Muscle of arm (tissue), 12 donors: ENCODE results near the gene OR2A42. TPM values are rescaled to one million over a fixed set of nuclear protein-coding genes. Genes with fewer than 3 reads are reported as not detected.
"Not testable (repeated sequence)": the region's sequence is repeated elsewhere in the genome, so short reads cannot be mapped to it uniquely, and the experiment has no call there.

Experiments used
- DNase-seq: peaks from one replicate; pipeline ENCODE4 v3.0.0-alpha.2; 2013
- polyA plus RNA-seq, 12 donors: library from polyadenylated mRNA; unstranded; fragments of 120-200 nt; gene quantifications; one replicate each; pipeline ENCODE4 v1.2.1, GENCODE V29; 2013; ENCODE audit not compliant: insufficient read length in 12 of 12

Gene OR2A42
- polyA plus RNA-seq, 12 donors, result 0.07 to 1.3 (median 0.41) TPM; not detected in 2

DNA sequence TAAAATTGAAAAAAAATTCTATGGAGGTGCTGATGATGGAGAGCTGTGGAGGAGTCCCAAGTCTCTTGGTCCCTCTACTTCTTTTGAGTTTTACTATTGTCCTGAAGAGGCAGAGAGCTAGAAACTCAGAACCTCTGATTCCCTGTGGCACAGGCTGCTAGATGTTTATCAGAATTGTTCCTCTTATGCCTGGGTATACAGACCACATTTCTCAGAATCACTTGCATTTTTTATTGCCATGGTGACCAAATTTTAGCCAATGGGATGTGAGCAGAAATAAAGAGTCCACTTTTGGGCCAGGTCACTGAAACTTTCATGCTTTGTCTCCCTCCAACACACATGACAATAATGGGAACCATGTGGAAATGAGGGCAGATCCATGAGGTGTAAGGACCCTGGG, 15.7 kb downstream of the OR2A42 start:
- DNase-seq, result not testable (repeated sequence)

DNA sequence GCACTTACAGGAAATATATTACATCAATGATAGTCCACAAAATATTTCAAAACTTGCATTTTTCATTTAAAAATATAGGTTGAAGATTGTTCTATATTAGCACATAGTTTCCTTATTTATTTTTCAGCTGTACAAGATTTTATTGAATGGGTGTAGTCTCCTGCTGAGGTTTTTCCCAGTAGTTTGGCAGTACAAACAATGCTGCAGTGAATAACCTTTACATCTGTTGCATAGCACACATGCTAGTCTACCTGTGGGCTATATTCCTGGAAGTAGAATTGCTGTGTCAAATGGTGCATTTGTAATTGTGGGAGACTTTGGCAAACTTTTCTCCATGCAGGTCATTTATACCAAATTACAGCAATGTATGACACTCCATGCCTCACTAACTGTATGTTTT, 18.9 kb downstream of the OR2A42 start:
- not testable (repeated sequence) for DNase-seq

DNA sequence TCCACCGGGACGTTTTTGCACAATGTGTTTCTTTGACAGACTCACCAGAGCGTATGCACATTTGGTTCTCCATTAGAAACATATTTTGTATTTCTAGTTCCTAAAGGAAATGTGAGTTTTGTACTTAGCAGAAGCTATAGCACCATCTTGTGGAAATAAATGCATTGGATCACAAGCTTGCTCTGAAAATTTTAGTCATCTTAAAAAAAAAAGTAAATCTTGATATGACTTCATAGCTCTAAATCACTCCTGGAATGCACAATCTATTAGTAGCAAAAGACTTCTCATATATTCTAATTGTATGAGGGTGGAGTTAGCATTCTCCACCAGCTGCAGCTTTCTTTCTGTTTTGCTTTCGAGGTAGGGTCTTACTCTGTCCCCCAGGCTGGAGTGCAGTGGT, 20.3 kb downstream of the OR2A42 start:
- DNase-seq, result not testable (repeated sequence)

DNA sequence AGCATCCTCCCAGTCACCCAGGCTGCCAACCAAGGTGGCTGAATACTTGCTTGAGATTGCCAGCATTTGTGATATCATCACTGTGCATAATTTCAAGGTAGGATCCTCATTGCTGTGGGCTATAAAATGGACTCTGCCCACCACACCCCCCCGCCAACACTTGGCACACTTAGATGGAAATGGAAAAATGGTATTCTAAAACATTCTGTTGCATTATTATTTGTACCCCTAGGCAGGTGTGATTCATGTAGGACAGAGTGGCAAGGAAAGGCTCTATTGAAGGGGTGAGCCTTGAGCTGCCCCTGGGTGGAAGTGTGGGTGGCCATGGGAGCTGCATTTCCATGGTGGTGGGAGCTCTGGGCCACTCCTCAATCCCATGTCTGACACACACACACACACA, 20.8 kb downstream of the OR2A42 start:
- DNase-seq, result not testable (repeated sequence)

DNA sequence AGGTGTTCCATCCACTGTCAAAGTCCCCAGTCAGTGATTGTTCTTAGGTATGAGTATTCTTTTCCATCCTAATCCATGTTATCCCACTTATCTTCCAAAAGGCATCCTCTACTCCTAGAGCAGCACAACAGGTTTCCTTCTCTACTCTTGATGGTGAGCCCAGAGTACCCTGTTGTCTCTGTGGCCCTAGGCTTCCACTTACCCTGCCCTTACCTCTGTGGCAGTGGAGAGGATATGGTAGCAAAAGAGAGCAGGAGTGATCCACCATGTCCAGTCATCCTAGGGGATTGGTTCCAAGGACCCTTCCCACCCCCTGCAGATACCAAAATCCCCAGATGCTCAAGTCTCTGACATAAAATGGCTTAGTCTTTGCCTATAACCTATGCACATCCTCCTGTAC, 22.2 kb downstream of the OR2A42 start:
- DNase-seq, result not testable (repeated sequence)

DNA sequence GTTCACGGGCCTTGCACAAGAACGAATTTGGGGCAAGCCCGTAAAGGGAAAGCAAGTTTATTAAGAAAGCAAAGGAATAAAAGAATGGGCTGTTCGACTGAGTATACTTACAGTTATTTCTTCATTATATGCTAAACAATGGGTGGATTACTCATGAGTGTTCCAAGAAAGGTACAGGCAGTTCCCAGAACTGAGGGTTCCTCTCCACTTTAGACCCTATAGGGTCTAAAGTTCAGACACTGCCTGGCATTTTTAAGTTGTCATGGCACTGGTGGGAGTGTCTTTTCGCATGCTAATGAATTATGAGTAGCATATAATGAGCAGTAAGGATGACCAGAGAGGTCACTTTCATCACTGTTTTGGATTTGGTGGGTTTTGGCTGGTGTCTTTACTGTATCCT, 34.1 kb downstream of the OR2A42 start:
- not testable (repeated sequence) for DNase-seq

DNA sequence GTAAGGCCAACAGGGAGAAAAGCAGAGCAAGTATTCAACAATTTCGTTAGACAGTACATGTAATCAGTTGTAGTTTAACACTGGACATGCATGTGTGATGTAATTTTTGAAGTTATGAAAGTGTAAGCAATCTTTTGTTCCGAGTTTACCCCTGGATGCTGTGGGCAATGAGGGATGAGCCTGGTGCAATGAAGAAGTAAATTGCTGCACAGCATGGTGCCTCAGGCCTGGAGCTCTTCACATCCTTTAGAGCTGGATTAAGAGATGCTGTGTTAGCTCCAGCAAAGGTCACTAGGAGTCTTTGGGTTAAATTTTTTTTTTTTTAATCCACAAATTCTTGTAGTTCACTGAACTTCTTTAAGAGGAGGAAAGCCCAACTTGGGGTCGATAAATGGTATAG, 36.3 kb downstream of the OR2A42 start:
- DNase-seq, result not testable (repeated sequence)

DNA sequence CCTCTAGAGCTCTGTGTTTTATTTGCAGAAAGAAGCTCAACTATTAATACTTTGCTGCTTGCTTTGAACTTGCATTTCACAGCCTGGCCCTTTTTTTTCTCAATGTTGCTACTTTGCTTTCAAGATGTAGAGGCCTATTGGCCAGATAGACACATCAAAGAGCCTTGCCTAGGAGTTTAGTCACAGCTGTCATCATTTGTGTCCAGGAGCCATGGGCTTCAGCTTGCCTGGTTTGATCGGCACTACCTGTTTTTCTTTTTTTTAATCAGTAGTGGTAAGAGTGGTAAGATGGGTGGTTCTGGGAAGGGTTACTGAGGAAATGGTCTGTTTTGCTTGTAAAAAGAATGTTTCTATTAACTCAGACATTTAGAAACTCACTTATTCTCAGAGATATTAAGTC, 37.4 kb downstream of the OR2A42 start:
- not testable (repeated sequence) for DNase-seq

DNA sequence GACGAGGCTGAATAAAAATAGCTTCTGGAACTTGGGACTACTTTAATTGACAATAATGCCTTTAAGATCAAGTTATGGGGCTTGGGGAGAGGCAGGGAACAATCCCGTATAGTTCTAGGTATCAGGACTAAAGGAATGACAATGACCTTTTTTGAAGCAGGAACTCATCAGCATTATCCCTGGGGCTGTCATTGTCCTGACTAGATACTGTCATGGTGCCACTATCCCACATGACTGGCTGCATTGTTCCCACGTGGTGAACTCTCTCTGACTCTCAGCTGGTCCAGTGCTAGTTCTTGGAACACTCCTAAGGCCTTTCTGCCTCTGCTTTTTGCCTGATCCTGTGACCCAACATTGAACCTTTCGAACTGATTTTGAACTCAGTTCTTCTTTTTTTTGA, 40.5 kb downstream of the OR2A42 start:
- DNase-seq, result not testable (repeated sequence)

DNA sequence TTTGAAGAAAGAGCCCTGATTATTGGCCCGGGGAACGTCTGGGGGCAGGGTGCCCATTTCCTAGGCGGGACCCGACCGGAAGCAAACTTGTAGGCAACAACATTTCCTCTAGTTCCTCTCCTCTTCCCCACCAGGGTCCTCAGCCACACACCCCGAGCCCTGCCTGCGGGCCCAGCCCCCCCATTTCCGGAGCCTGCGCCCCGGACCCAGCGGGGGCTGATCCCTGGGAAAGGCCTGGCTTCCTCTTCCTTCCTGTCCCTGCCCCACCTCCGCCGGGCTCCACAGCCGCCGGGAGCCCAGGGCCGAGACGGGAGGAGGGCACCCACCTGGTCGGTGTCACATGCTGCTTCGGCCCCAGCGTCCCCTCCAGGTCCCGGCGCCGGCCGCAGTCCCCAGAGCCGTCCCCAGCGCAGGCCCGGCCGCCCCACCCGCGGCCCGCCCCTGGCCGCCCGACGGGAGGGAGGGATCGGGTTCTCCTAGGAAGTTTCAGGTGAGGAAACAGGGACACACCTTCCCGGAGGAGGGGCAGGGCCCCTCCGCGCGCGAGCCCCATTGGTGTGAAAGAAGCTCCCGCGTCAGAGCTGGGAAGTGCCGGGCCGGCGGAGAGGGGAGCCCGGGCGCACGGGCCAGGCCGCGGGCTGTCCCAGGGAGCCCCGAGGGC, 44.1 kb downstream of the OR2A42 start, which contains the start of gene ARHGEF35:
Gene ARHGEF35 (minus strand): TSS at position 622 of the 661 bp plus-strand sequence. CDS start 7,450 bp downstream, outside the sequence.
- not testable (repeated sequence) for DNase-seq

DNA sequence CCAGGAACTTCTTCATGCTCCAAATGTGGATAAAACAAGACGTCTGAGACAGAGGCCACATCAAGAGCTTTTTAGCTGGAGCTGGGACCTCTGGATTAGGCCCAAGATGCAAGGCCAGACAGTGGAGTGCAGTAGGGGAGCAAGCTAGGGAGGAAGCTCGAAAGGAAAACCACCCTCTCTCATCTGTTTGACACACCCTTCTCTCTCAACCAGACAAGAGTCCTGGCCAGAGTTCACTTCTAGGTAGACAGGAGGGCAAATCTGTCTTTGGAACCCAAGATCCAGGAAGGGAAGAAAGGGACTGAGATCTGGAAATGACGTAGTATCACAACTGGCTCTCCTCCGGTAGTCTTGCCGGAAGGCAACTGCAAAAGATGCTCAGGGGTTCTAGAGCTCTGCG, 45.0 kb downstream of the OR2A42 start:
- not testable (repeated sequence) for DNase-seq

DNA sequence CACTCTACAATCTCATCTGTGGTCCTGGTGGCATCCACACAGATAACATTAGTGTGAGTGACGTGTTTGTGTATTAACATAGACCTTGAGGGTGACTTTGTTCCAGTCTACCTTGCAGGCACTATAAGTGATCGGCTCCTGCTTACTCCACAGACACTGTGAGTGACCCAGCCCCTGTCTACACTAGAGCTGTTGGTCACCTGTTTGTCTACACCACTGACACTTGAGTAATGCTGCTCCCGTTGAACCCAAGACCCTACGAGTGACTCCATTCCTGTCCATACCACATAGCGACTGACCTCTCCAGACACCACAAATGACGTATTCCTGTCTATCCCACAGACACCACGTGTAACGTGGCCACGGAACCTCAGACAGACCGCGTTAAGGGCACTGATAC, 45.6 kb downstream of the OR2A42 start:
- DNase-seq, result not testable (repeated sequence)

DNA sequence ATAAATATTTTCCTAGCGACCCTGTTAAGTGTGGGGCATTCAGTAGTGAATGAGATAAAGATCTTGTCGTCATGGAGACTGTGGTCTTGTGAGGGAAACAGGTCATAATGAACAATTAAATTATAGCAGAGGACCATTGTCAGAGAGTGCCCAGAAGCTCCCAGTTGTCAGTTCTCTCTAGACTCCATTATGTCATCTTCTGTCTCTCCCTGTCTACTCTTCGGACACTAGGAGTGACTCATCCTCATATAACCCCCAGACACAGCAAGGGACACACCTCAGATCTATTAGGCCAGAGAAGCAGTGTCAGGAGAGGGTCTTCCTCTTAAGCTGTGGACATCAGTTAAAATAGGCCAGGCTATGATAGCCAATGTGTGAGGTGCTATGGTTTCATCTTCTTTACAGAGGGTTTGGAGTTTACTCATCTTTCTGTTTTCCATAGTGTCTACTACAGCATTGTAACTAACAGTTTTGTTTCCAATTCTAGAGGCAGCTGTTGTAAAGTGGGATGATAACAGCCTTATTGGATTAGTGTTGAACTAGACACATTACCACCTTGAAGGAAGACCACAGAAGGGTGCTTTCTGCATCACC, 50.7 kb downstream of the OR2A42 start:
- DNase-seq, result not testable (repeated sequence)

DNA sequence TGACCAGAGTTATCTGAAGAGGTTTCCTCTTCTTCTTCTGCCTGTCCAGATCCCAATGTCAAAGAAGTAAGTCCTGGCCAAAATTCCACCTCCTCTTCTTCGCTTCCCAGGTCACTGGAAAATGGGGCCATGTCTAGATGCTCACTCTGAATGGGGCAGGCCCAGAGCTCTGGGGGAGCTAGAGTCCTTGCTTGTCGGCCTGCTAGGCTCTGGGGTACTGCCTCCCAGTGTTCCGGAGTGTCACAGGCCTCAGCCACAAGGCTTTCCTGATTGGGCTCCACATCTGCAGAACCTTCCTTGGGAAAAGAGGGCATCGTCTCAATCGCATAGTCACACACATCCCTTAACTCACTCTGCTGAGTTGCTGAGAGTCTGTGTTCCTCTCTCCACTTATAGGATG, 51.6 kb downstream of the OR2A42 start:
- not testable (repeated sequence) for DNase-seq

DNA sequence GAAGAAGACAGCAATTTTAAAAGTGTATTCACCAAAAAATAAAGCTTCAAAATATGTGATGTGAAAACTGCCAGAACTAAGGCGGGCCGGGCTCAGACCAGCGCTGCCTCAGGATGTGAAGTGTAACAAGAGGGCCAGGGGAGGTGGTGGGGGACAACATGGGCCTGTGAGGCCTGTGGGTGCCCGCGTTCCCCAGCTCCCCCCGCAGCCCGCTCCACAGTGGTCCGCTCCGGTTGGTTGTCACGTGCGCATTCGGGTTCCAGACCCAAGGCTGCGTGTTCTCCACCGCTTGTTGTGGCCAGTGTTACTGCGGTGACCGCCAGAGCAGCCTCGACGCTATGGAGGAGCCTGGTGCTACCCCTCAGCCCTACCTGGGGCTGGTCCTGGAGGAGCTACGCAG, 56.2 kb downstream of the OR2A42 start, which contains the start of gene CTAGE4:
Gene CTAGE4 (plus strand): TSS at position 301 of the 400 bp plus-strand sequence. CDS start 38 bp downstream, at position 339.
- not testable (repeated sequence) for DNase-seq

DNA sequence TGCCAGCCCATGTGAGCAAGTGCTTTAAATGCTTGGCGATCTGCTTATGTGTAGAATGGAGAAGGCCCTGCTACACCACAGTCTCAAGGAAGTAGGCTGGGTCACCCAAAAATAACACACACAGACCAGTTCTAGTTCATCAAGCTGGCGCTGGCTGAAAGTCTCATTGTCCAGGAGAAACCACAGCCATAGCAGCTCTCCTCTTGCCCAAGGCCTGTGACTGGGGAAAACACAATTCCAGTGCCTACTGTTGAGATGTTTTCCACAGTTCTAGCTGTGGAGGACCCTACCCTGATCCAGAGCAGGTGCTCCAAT, 60.3 kb downstream of the OR2A42 start:
- DNase-seq, result not testable (repeated sequence)

DNA sequence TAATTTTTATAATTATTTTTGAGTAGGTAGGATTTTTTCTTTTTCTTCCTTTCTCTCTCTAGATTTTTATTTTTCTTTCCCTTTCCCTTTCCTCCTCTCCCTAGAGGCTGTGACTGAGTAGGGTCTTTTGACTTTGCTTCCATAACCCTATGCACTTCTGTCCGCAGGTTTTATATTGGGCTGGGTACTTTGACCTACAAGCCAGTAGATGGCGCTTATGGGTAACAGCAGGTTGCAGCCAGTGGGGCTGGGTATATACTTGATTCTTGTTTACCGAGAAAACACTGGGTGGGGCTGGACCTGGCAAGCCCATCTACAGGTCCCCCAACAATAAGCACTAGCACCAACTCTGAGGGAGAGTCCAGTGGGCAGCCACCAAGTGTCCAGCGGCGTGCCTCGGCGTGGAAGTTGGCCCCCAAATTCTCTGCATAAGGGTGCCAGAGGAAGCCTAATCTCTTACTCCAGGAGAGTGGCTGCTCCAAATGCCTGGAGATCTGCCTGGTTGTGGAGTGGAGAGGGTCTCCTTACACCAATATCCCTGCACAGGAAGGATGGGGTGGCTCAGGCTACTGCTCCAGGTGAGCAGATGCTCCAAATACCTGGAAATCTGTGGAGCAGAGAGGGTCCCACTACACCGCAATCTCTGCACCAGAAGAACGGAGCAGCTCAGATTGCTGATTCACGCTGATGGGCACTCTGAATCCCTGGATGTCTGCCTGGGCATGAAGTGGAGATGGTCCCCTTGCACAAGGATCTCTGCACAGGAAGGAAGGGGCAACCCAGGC, 60.8 kb downstream of the OR2A42 start:
- not testable (repeated sequence) for DNase-seq

Other genes starting within 250 kb of the OR2A42 start
- gene OR6B1, start 239.3 kb downstream of the OR2A42 start, polyA plus RNA-seq, result not detected
- gene OR2A5, start 190.7 kb downstream of the OR2A42 start, polyA plus RNA-seq, result under 1 TPM in 2 of 12 donors, not detected in 10; 0.25 to 0.38 TPM
- not detected for gene OR2A25, start 169.8 kb downstream of the OR2A42 start, polyA plus RNA-seq
- under 1 TPM in 1 of 12 donors, not detected in 11; 0.04 TPM for gene OR2A12, start 153.3 kb downstream of the OR2A42 start, polyA plus RNA-seq
- gene OR2A2, start 130.0 kb downstream of the OR2A42 start, polyA plus RNA-seq, result not detected
- gene OR2A14, start 116.4 kb downstream of the OR2A42 start, polyA plus RNA-seq, result not detected
- gene CTAGE4, start 56.1 kb downstream of the OR2A42 start, polyA plus RNA-seq, result 1 to 10 TPM in 5 of 12 donors, under 1 TPM in 4, not detected in 3; 0.45 to 5.2 (median 1.1) TPM
- gene ARHGEF35, start 43.8 kb downstream of the OR2A42 start, polyA plus RNA-seq, result 10 to 100 TPM in 1 of 12 donors, 1 to 10 TPM in 8, under 1 TPM in 2, not detected in 1; 0.82 to 12.9 (median 1.5) TPM
- 1 to 10 TPM in 6 of 12 donors, under 1 TPM in 4, not detected in 2; 0.62 to 7.5 (median 1.5) TPM for gene OR2A7, start 25.2 kb upstream of the OR2A42 start, polyA plus RNA-seq
- gene CTAGE8, start 29.7 kb upstream of the OR2A42 start, polyA plus RNA-seq, result 1 to 10 TPM in 2 of 12 donors, under 1 TPM in 4, not detected in 6; 0.25 to 2.1 (median 0.36) TPM
- 1 to 10 TPM in 1 of 12 donors, under 1 TPM in 6, not detected in 5; 0.08 to 1.4 (median 0.35) TPM for gene OR2A1, start 72.8 kb upstream of the OR2A42 start, polyA plus RNA-seq
- gene ARHGEF5, start 115.8 kb upstream of the OR2A42 start, polyA plus RNA-seq, result 10 to 100 TPM in 1 of 12 donors, 1 to 10 TPM in 9, not detected in 2; 1.2 to 15.3 (median 2.3) TPM
- not detected for gene NOBOX, start 164.1 kb upstream of the OR2A42 start, polyA plus RNA-seq